ENCODE measurements around the gene MAP4K2. TPM values are rescaled to one million over a fixed set of nuclear protein-coding genes. Genes with fewer than 3 reads are reported as not detected.

Gene MAP4K2
- polyA plus RNA-seq, 1 of the 3 experiments (the other 2 are of a cell fraction): 20.0 TPM

GRCh38 chr11:64776875-64777274 is 26.1 kb downstream of the MAP4K2 start:
- ChIA-PET CTCF (interaction anchor here (0.6 to 6.1 kb wide), 7 partner anchors 8 to 88 kb away, joined by 3 to 47 read pairs (median 4); no protein-coding TSS in a partner anchor), POLR2A (interaction anchor here (0.9 to 1.6 kb wide), 2 partner anchors 15 to 17 kb away, joined by 3 to 5 read pairs; partner anchors contain the start of gene PYGM)
- Histone ChIP-seq H3K36me3 (replicated peaks in 1 of 2; ENCODE audit: control insufficient read depth in 1 of 2, insufficient read depth in 2 of 2, low read length in 1 of 2) (peaks cover 54 to 55% of the 10 kb centered on the region in 2 experiments), H2AFZ (ENCODE audit: low read depth) (no peak overlapping the region), H3K79me2 (ENCODE audit: insufficient read depth) (peaks cover 57% of the 10 kb centered on the region), H3K27ac (ENCODE audit: low read depth in 2 of 2, low read length in 1 of 2) (peak overlapping the region in 1 of 2 experiments; percentile 39; a peak in 1 of 4 replicates), H3F3A (replicated peaks; ENCODE audit: insufficient read depth) (peaks cover 21% of the 10 kb centered on the region), H3K9ac (peak overlapping the region; percentile 64), H3K4me3 (ENCODE audit: low read depth in 2 of 2, low read length in 1 of 2) (peak overlapping the region; percentile 77 to 83), H4K20me1 (ENCODE audit: insufficient read depth) (peaks cover 57% of the 10 kb centered on the region), H3K27me3 (ENCODE audit: insufficient read depth) (no peaks in the 10 kb centered on the region), H3K4me1 (ENCODE audit: control insufficient read depth in 1 of 2, insufficient read depth in 2 of 2, low read depth in 1 of 2, low read length in 1 of 2) (peaks cover 17 to 19% of the 10 kb centered on the region in 2 experiments), H3K9me3 (no peaks in the 10 kb centered on the region), H3K9me2 (no peaks in the 10 kb centered on the region), H3K4me2 (peak overlapping the region; percentile 89)
- WGBS (ENCODE audit: low lambda C conversion rate): 13% methylated on average over 3 of the region's 3 CpGs
- DNase-seq: no peak
- TF ChIP-seq GATA2 (CRISPR knock-in tag; IDR thresholded peaks at IDR 0.05): no peak
- TF ChIP-seq EZH2phosphoT487 (IDR thresholded peaks at IDR 0.05; ENCODE audit: borderline replicate concordance, low read depth): no peak
- TF ChIP-seq PBX3 (IDR thresholded peaks at IDR 0.05): no peak
- TF ChIP-seq MAX (IDR thresholded peaks at IDR 0.05; ENCODE audit: low read depth): no peak
- no peak for TF ChIP-seq MEF2A (IDR thresholded peaks at IDR 0.05; ENCODE audit: borderline replicate concordance, low read depth)
- TF ChIP-seq USF1 (IDR thresholded peaks at IDR 0.05; ENCODE audit: borderline replicate concordance, low read depth): no peak
- TF ChIP-seq RXRA (IDR thresholded peaks at IDR 0.05; ENCODE audit: borderline replicate concordance, low read depth): no peak
- TF ChIP-seq ZBTB33 (IDR thresholded peaks at IDR 0.05; ENCODE audit: borderline replicate concordance, low read depth): no peak
- no peak for TF ChIP-seq CTCF (IDR thresholded peaks at IDR 0.05)
- TF ChIP-seq ELF1 (IDR thresholded peaks at IDR 0.05): no peak
- TF ChIP-seq FOSL2 (IDR thresholded peaks at IDR 0.05; ENCODE audit: borderline replicate concordance, low read depth): no peak
- TF ChIP-seq RFX5 (IDR thresholded peaks at IDR 0.05; ENCODE audit: low read length): no peak
- no peak for TF ChIP-seq NRF1 (IDR thresholded peaks at IDR 0.05; ENCODE audit: low read depth, low read length)
- no peak for TF ChIP-seq TCF12 (IDR thresholded peaks at IDR 0.05)
- no peak for TF ChIP-seq JUND (IDR thresholded peaks at IDR 0.05)
- no peak for TF ChIP-seq MXI1 (IDR thresholded peaks at IDR 0.05; ENCODE audit: low read depth, low read length)
- no peak for TF ChIP-seq TEAD4 (IDR thresholded peaks at IDR 0.05; ENCODE audit: borderline replicate concordance, insufficient read depth)
- TF ChIP-seq YY1 (IDR thresholded peaks at IDR 0.05; ENCODE audit: low read depth): no peak
- TF ChIP-seq RCOR1 (IDR thresholded peaks at IDR 0.05; ENCODE audit: low read length): no peak
- TF ChIP-seq USF2 (IDR thresholded peaks at IDR 0.05; ENCODE audit: borderline replicate concordance, low read depth, low read length): no peak
